Calu3 (cell line): Measurements from ENCODE around the gene CLSTN3. TPM values are rescaled to one million over a fixed set of nuclear protein-coding genes. Genes with fewer than 3 reads are reported as not detected.

Experiments used
- BruUV-seq: library from RNA; stranded (reverse); fragments of 400-500 nt; replicated peaks from 2 replicates; lab custom pipeline; 2021; lab: Mats Ljungman, UMichigan
- CTCF ChIA-PET: fragments of 300-600 bp; sonication (Branson Sonifier 250); formaldehyde crosslinking; loops from one replicate; lab custom pipeline; 2022; ENCODE audit warnings: antibody characterized with exemption; lab: Charles Lee
- DNase-seq: peaks from one replicate; pipeline ENCODE4 v3.0.0; 2022
- H3K27ac Mint-ChIP-seq: one replicate; pipeline ENCODE4 v1.8.0; 2022; ENCODE audit warnings: mixed read lengths; ENCODE audit not compliant: unreplicated experiment
- H3K27me3 Mint-ChIP-seq: one replicate; pipeline ENCODE4 v1.8.0; 2022; ENCODE audit warnings: mixed read lengths; ENCODE audit not compliant: unreplicated experiment
- H3K36me3 Mint-ChIP-seq: one replicate; pipeline ENCODE4 v1.8.0; 2022; ENCODE audit warnings: mild to moderate bottlenecking, moderate library complexity, mixed read lengths; ENCODE audit not compliant: insufficient read depth, unreplicated experiment
- H3K4me1 Mint-ChIP-seq: one replicate; pipeline ENCODE4 v1.8.0; 2022; ENCODE audit warnings: mild to moderate bottlenecking, low read depth, mixed read lengths; ENCODE audit not compliant: unreplicated experiment
- H3K4me3 Mint-ChIP-seq: one replicate; pipeline ENCODE4 v1.8.0; 2022; ENCODE audit warnings: mild to moderate bottlenecking, low read depth, moderate library complexity, mixed read lengths; ENCODE audit not compliant: unreplicated experiment
- H3K9me3 Mint-ChIP-seq: one replicate; pipeline ENCODE4 v1.8.0; 2022; ENCODE audit warnings: low read depth, mixed read lengths; ENCODE audit not compliant: unreplicated experiment
- CTCF ChIP-seq: fragments of 200-600 bp; IDR thresholded peaks from one replicate; pipeline ENCODE4 v1.8.0; 2022; ENCODE audit warnings: antibody characterized with exemption; ENCODE audit not compliant: unreplicated experiment
- intact Hi-C: fragments of 100-400 bp; cut with micrococcal nuclease; formaldehyde crosslinking; loops from one replicate; pipeline ENCODE4 v1.10.0; 2022; ENCODE audit not compliant: unreplicated experiment
- total RNA-seq: library from RNA; stranded (reverse); gene quantifications from 2 replicates; pipeline ENCODE4 v1.2.3, GENCODE V29; 2022

Gene CLSTN3
- total RNA-seq, 1 experiment from 2014 or later = 37.5 TPM

DNA sequence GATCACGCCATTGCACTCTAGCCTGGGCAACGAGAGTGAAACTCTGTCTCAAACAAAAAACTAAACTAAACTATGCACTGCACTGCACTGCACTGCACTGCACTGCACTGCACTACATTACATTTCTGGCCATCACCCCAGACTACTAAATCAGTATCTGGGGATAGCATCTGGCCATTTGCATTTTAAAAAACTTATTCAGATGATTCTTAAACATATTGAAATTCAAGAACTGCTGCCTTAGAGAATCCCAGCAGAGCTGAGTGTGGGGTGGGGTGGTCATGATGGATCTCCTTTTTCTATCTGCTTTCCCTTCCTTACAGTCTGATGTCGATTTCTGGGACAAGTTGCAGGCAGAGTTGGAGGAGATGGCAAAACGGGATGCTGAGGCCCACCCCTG lies 72.9 kb downstream of the CLSTN3 start:
- BruUV-seq = no TSS peak
- Mint-ChIP-seq H3K9me3 (no peaks in the 10 kb centered on the region), H3K4me1 (no peaks in the 10 kb centered on the region), H3K4me3 (no peak overlapping the region), H3K27ac (no peak overlapping the region), H3K36me3 (peaks cover 18% of the 10 kb centered on the region), H3K27me3 (no peaks in the 10 kb centered on the region)
- DNase-seq = no peak
- TF ChIP-seq CTCF = no peak
- CTCF ChIA-PET = interaction anchor here (0.5 kb wide), 1 partner anchor 155 kb away, joined by 4 read pairs; no protein-coding TSS in a partner anchor
- intact Hi-C loops = no loop called here

DNA sequence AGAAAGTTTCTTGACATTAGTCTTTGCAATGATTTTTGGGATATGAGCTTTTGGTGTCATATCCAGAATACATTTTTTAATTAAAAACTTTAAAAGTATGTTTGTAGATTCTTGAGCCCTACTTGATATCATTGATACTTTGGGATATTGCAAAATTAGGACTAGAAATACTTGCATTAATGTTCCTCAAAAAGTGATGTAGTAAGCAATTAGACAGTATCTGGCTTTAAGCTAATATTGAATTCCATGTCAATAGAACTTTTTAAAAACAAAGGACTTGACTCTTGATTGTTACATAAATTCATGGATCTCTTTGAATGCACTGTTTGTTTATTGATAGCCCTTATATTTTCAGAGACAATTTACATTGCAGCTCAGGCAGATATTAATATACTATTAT lies 74.9 kb downstream of the CLSTN3 start:
- H3K36me3 Mint-ChIP-seq = peaks cover 37% of the 10 kb centered on the region
- TF ChIP-seq CTCF = no peak
- no peak for DNase-seq
- no peaks in the 10 kb centered on the region for H3K4me1 Mint-ChIP-seq
- no peaks in the 10 kb centered on the region for H3K27me3 Mint-ChIP-seq
- no peak overlapping the region for H3K27ac Mint-ChIP-seq
- no peak overlapping the region for H3K4me3 Mint-ChIP-seq
- CTCF ChIA-PET = no interaction called here
- intact Hi-C loops = no loop called here
- H3K9me3 Mint-ChIP-seq = no peaks in the 10 kb centered on the region
- no TSS peak for BruUV-seq

DNA sequence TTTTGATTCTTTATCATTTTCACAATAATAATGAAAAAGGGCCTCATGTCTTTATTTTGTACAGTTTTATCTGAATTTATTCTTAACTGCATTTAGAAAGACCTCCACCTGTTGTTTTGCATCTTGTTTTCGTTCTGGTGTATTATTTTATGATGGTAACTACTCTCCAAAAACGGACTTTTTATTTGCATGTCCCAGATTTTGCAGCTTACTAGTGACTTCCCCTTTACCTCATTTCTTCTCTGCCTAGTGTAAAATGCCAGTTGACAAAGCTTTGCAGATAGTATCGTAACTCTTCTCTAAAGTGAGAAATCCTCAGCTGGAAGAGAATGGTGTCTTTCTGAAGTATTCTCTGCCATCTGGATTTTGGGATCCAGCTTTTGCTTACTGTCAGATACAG lies 76.5 kb downstream of the CLSTN3 start:
- Mint-ChIP-seq H3K27me3 (no peaks in the 10 kb centered on the region), H3K27ac (no peak overlapping the region), H3K4me3 (no peak overlapping the region), H3K4me1 (no peaks in the 10 kb centered on the region), H3K9me3 (no peaks in the 10 kb centered on the region), H3K36me3 (peaks cover 41% of the 10 kb centered on the region)
- no peak for TF ChIP-seq CTCF
- no TSS peak for BruUV-seq
- DNase-seq = no peak
- CTCF ChIA-PET = no interaction called here
- intact Hi-C loops = no loop called here

- Mint-ChIP-seq H3K4me3 (no peak overlapping the region), H3K36me3 (peaks cover 32% of the 10 kb centered on the region), H3K27ac (no peak overlapping the region), H3K4me1 (no peaks in the 10 kb centered on the region), H3K9me3 (no peaks in the 10 kb centered on the region), H3K27me3 (no peaks in the 10 kb centered on the region)
- CTCF ChIA-PET = no interaction called here
- no peak for DNase-seq
- TF ChIP-seq CTCF = no peak
- intact Hi-C loops = no loop called here
- no TSS peak for BruUV-seq
Observed at GRCh38 chr12:7207866-7208625, 77.9 kb downstream of the CLSTN3 start.

Other genes starting within 250 kb of the CLSTN3 start
- gene LRRC23, start 225.5 kb upstream of the CLSTN3 start, total RNA-seq = 6.0 and 8.3 TPM in 2 replicates
- 14.5 and 16.1 TPM in 2 replicates for gene ENO2, start 215.8 kb upstream of the CLSTN3 start, total RNA-seq
- gene ATN1, start 202.4 kb upstream of the CLSTN3 start, total RNA-seq = 59.9 and 62.0 TPM in 2 replicates
- not detected in 2 replicates for gene RNU7-1, start 186.6 kb upstream of the CLSTN3 start, total RNA-seq
- gene C12orf57, start 186.3 kb upstream of the CLSTN3 start, total RNA-seq = 96.7 and 103 TPM in 2 replicates
- 42.4 and 46.3 TPM in 2 replicates for gene PTPN6, start 179.0 kb upstream of the CLSTN3 start, total RNA-seq
- gene PHB2, start 159.7 kb upstream of the CLSTN3 start, total RNA-seq = 182 and 195 TPM in 2 replicates
- gene EMG1, start 159.5 kb upstream of the CLSTN3 start, total RNA-seq = 73.1 and 80.5 TPM in 2 replicates
- 30.2 and 31.7 TPM in 2 replicates for gene LPCAT3, start 111.9 kb upstream of the CLSTN3 start, total RNA-seq
- gene C1S, start 69.7 kb upstream of the CLSTN3 start, total RNA-seq = 7.1 and 9.7 TPM in 2 replicates
- 7.6 and 7.9 TPM in 2 replicates for gene C1R, start 37.9 kb upstream of the CLSTN3 start, total RNA-seq
- gene C1RL, start 21.2 kb upstream of the CLSTN3 start, total RNA-seq = 43.2 and 43.4 TPM in 2 replicates
- gene RBP5, start 1.5 kb upstream of the CLSTN3 start, total RNA-seq = 0.81 and 2.3 TPM in 2 replicates
- gene PEX5, start 59.3 kb downstream of the CLSTN3 start, total RNA-seq = 36.8 and 36.9 TPM in 2 replicates
- gene ACSM4, start 173.7 kb downstream of the CLSTN3 start, total RNA-seq = not detected in 2 replicates